HepG2 (cell line): ENCODE results near the gene RAB8A.

Experiments
- CHD2 ChIP-seq: IDR thresholded peaks from 2 replicates; pipeline ENCODE4 v1.6.1; 2011; ENCODE audit warnings: low read depth, low read length, improper control_type of control experiment
- EZH2 ChIP-seq: conservative IDR thresholded peaks from 2 replicates; pipeline ENCODE4 v1.6.1; 2012; ENCODE audit warnings: mild to moderate bottlenecking, low read depth, low read length, moderate library complexity
- MTF1 ChIP-seq: sonication (generic); formaldehyde crosslinking; IDR thresholded peaks from 2 replicates; pipeline ENCODE4 v1.5.0; 2020; ENCODE audit warnings: missing genetic modification reagents
- ZKSCAN8 ChIP-seq: IDR thresholded peaks from 2 replicates; pipeline ENCODE4 v1.6.1; 2016; ENCODE audit warnings: borderline replicate concordance, missing genetic modification reagents, missing compliant biosample characterization
- ZNF567 ChIP-seq: sonication (generic); formaldehyde crosslinking; IDR thresholded peaks from 2 replicates; pipeline ENCODE4 v1.8.1; 2023; ENCODE audit warnings: mild to moderate bottlenecking, missing genetic modification reagents, borderline replicate concordance
- ZNF773 ChIP-seq: sonication (generic); formaldehyde crosslinking; IDR thresholded peaks from 2 replicates; pipeline ENCODE4 v1.4.0; 2020; ENCODE audit warnings: missing genetic modification reagents, borderline replicate concordance
- TF ChIP-seq, protein P1 (sequence below): sonication (generic); formaldehyde crosslinking; IDR thresholded peaks from 2 replicates; pipeline ENCODE4 v1.5.0; 2020; ENCODE audit warnings: mild to moderate bottlenecking, missing genetic modification reagents, moderate library complexity
- TF ChIP-seq, protein P2 (sequence below): sonication (generic); formaldehyde crosslinking; IDR thresholded peaks from 2 replicates; pipeline ENCODE4 v1.5.1; 2020; ENCODE audit warnings: mild to moderate bottlenecking, missing genetic modification reagents
- TF ChIP-seq, protein P3 (sequence below): sonication (generic); formaldehyde crosslinking; IDR thresholded peaks from 2 replicates; pipeline ENCODE4 v1.4.0; 2020; ENCODE audit warnings: missing genetic modification reagents, borderline replicate concordance
- TF ChIP-seq, protein P4 (sequence below): IDR thresholded peaks from 2 replicates; pipeline ENCODE4 v1.6.1; 2016; ENCODE audit warnings: low read depth

DNA sequence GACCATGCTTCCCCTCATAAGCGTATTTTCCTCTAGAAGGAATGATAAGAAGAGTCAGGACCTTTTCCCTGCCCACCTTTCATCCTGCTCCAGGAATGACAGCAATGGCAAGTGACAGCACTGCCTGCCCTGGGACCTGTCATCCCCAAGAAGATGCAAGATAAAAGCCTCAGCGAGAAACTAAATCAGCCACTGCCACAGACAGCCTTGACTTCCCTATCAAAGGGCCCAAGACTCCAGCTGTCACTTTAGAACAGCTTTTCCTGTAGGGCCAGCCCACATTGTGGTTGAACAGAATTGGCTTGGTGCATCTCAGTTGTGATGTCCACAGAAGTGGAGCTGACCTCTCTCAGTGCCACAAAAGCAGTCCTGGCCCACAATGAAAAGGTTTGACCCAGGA is 1.1 kb downstream of the RAB8A start:
- TF ChIP-seq EZH2 (no peak), ZNF567 (CRISPR knock-in tag) (no peak), ZKSCAN8 (CRISPR knock-in tag) (no peak), ZNF773 (CRISPR knock-in tag) (no peak), MTF1 (CRISPR knock-in tag) (no peak), CHD2 (no peak)
- TF ChIP-seq, protein P1, sequence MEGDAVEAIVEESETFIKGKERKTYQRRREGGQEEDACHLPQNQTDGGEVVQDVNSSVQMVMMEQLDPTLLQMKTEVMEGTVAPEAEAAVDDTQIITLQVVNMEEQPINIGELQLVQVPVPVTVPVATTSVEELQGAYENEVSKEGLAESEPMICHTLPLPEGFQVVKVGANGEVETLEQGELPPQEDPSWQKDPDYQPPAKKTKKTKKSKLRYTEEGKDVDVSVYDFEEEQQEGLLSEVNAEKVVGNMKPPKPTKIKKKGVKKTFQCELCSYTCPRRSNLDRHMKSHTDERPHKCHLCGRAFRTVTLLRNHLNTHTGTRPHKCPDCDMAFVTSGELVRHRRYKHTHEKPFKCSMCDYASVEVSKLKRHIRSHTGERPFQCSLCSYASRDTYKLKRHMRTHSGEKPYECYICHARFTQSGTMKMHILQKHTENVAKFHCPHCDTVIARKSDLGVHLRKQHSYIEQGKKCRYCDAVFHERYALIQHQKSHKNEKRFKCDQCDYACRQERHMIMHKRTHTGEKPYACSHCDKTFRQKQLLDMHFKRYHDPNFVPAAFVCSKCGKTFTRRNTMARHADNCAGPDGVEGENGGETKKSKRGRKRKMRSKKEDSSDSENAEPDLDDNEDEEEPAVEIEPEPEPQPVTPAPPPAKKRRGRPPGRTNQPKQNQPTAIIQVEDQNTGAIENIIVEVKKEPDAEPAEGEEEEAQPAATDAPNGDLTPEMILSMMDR (CRISPR knock-in tag), result no peak
- TF ChIP-seq, protein P2, sequence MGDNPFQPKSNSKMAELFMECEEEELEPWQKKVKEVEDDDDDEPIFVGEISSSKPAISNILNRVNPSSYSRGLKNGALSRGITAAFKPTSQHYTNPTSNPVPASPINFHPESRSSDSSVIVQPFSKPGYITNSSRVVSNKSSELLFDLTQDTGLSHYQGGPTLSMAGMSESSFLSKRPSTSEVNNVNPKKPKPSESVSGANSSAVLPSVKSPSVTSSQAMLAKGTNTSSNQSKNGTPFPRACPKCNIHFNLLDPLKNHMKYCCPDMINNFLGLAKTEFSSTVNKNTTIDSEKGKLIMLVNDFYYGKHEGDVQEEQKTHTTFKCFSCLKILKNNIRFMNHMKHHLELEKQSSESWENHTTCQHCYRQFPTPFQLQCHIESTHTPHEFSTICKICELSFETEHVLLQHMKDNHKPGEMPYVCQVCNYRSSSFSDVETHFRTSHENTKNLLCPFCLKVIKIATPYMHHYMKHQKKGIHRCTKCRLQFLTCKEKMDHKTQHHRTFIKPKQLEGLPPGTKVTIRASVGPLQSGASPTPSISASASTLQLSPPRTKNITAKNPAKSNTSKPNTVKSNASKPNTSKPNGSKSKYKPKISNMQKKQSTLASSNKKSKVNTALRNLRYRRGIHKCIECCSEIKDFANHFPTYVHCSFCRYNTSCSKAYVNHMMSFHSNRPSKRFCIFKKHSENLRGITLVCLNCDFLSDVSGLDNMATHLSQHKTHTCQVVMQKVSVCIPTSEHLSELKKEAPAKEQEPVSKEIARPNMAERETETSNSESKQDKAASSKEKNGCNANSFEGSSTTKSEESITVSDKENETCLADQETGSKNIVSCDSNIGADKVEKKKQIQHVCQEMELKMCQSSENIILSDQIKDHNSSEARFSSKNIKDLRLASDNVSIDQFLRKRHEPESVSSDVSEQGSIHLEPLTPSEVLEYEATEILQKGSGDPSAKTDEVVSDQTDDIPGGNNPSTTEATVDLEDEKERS (CRISPR knock-in tag), result no peak
- TF ChIP-seq, protein P3, sequence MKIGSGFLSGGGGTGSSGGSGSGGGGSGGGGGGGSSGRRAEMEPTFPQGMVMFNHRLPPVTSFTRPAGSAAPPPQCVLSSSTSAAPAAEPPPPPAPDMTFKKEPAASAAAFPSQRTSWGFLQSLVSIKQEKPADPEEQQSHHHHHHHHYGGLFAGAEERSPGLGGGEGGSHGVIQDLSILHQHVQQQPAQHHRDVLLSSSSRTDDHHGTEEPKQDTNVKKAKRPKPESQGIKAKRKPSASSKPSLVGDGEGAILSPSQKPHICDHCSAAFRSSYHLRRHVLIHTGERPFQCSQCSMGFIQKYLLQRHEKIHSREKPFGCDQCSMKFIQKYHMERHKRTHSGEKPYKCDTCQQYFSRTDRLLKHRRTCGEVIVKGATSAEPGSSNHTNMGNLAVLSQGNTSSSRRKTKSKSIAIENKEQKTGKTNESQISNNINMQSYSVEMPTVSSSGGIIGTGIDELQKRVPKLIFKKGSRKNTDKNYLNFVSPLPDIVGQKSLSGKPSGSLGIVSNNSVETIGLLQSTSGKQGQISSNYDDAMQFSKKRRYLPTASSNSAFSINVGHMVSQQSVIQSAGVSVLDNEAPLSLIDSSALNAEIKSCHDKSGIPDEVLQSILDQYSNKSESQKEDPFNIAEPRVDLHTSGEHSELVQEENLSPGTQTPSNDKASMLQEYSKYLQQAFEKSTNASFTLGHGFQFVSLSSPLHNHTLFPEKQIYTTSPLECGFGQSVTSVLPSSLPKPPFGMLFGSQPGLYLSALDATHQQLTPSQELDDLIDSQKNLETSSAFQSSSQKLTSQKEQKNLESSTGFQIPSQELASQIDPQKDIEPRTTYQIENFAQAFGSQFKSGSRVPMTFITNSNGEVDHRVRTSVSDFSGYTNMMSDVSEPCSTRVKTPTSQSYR (CRISPR knock-in tag), result no peak
- TF ChIP-seq, protein P4, sequence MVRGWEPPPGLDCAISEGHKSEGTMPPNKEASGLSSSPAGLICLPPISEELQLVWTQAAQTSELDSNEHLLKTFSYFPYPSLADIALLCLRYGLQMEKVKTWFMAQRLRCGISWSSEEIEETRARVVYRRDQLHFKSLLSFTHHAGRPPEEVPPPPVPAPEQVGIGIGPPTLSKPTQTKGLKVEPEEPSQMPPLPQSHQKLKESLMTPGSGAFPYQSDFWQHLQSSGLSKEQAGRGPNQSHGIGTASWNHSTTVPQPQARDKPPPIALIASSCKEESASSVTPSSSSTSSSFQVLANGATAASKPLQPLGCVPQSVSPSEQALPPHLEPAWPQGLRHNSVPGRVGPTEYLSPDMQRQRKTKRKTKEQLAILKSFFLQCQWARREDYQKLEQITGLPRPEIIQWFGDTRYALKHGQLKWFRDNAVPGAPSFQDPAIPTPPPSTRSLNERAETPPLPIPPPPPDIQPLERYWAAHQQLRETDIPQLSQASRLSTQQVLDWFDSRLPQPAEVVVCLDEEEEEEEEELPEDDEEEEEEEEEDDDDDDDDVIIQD (CRISPR knock-in tag), result no peak
